Subcutaneous adipose tissue (tissue), 4 donors: Measurements from ENCODE around the gene EFHC1. TPM values are rescaled to one million over a fixed set of nuclear protein-coding genes. Genes with fewer than 3 reads are reported as not detected.

Experiments
- CTCF ChIP-seq: fragments of 450-650 bp; IDR thresholded peaks from one replicate; pipeline ENCODE4 v1.5.1; 2016; ENCODE audit warnings: low read depth, mild to moderate bottlenecking, control low read depth, antibody characterized with exemption, moderate library complexity
- total RNA-seq, 4 donors: library from RNA; depleted of rRNA; stranded (reverse); fragments of >200 nt; gene quantifications; one replicate each; pipeline ENCODE4 v1.1.0, GENCODE V29; 2016

Gene EFHC1
- total RNA-seq, 4 donors from 2014 or later, result 26.2 to 33.9 (median 27.3) TPM

- no peak for TF ChIP-seq CTCF
These were observed 110.2 kb downstream of the EFHC1 start for GRCh38 chr6:52530351-52530750.

- no peak for TF ChIP-seq CTCF
These were observed 111.3 kb downstream of the EFHC1 start for GRCh38 chr6:52531396-52531795.

GRCh38 chr6:52531834-52532233 lies 111.7 kb downstream of the EFHC1 start:
- no peak for TF ChIP-seq CTCF

- no peak for TF ChIP-seq CTCF
These were observed 112.3 kb downstream of the EFHC1 start for GRCh38 chr6:52532457-52532856.

- TF ChIP-seq CTCF, result no peak
These were observed 113.3 kb downstream of the EFHC1 start for GRCh38 chr6:52533491-52533890.

GRCh38 chr6:52534363-52534762 lies 114.2 kb downstream of the EFHC1 start:
- TF ChIP-seq CTCF, result no peak

- TF ChIP-seq CTCF, result no peak
These were observed 114.8 kb downstream of the EFHC1 start for GRCh38 chr6:52534966-52535390.
